IPS-11a (cell line): ENCODE data around the gene LHX8.
"Not testable (repeated sequence)": the region's sequence is repeated elsewhere in the genome, so short reads cannot be mapped to it uniquely, and the experiment has no call there.

Experiments
- H3K4me3 ChIP-seq: one replicate; pipeline ENCODE4 v1.5.1; 2013; ENCODE audit warnings: low read depth, low read length, control low read depth

LHX8 gene

GRCh38 chr1:75133750-75134646, at the start of gene LHX8:
LHX8 (plus strand) TSS chr1:75134388; CDS start chr1:75136615, 2,227 bp downstream.
- H3K4me3 ChIP-seq: peak within 1 kb of the TSS; percentile 9

- H3K4me3 ChIP-seq: no peak overlapping the region
Measured at GRCh38 chr1:75085931-75086330, 48.3 kb upstream of the LHX8 start.

- H3K4me3 ChIP-seq: no peak overlapping the region
Measured at GRCh38 chr1:75087278-75087677, 46.9 kb upstream of the LHX8 start.

GRCh38 chr1:75092141-75092540, 42.0 kb upstream of the LHX8 start:
- no peak overlapping the region for H3K4me3 ChIP-seq

- H3K4me3 ChIP-seq: no peak overlapping the region
Measured at GRCh38 chr1:75097654-75098053, 36.5 kb upstream of the LHX8 start.

- no peak overlapping the region for H3K4me3 ChIP-seq
Measured at GRCh38 chr1:75099581-75099980, 34.6 kb upstream of the LHX8 start.

- H3K4me3 ChIP-seq: no peak overlapping the region
Measured at GRCh38 chr1:75100481-75101092, 33.6 kb upstream of the LHX8 start.

- H3K4me3 ChIP-seq: not testable (repeated sequence)
Measured at GRCh38 chr1:75112362-75112951, 21.7 kb upstream of the LHX8 start.

- H3K4me3 ChIP-seq: no peak overlapping the region
Measured at GRCh38 chr1:75115654-75116053, 18.5 kb upstream of the LHX8 start.

GRCh38 chr1:75123756-75124155, 10.4 kb upstream of the LHX8 start:
- H3K4me3 ChIP-seq: no peak overlapping the region

- H3K4me3 ChIP-seq: no peak overlapping the region
Measured at GRCh38 chr1:75124510-75124909, 9.7 kb upstream of the LHX8 start.

GRCh38 chr1:75125161-75125726, 8.9 kb upstream of the LHX8 start:
- H3K4me3 ChIP-seq: no peak overlapping the region

GRCh38 chr1:75126611-75127101, 7.5 kb upstream of the LHX8 start:
- H3K4me3 ChIP-seq: no peak overlapping the region

GRCh38 chr1:75127916-75128717, 6.1 kb upstream of the LHX8 start:
- no peak overlapping the region for H3K4me3 ChIP-seq

- no peak overlapping the region for H3K4me3 ChIP-seq
Measured at GRCh38 chr1:75129660-75129982, 4.6 kb upstream of the LHX8 start.

GRCh38 chr1:75129983-75130789, 4.0 kb upstream of the LHX8 start:
- no peak overlapping the region for H3K4me3 ChIP-seq

GRCh38 chr1:75130865-75131564, 3.2 kb upstream of the LHX8 start:
- no peak overlapping the region for H3K4me3 ChIP-seq

- H3K4me3 ChIP-seq: no peak overlapping the region
Measured at GRCh38 chr1:75131565-75132241, 2.5 kb upstream of the LHX8 start.
